Psoas muscle (tissue), 8 donors: ENCODE data around the gene MAMDC4. TPM values are rescaled to one million over a fixed set of nuclear protein-coding genes. Genes with fewer than 3 reads are reported as not detected.

Experiments used
- ATAC-seq, 4 donors: fragments of 200-7000 bp; cut with Tn5 transposase; one replicate each; pipeline ENCODE4 v1.9.1; 2020; ENCODE audit warnings: moderate library complexity in 3 of 4, mild to moderate bottlenecking in 2 of 4
- DNase-seq, 2 donors: peaks; one replicate each; pipeline ENCODE4 v3.0.0-alpha.2; 2020
- H3K27ac ChIP-seq: fragments of 200-600 bp; one replicate; pipeline ENCODE4 v1.8.0; 2022
- H3K27me3 ChIP-seq, 3 donors: fragments of 200-600 bp in 1 of 3; one replicate each; pipeline versions ENCODE4 v1.6.1 to v1.8.0; 2013 to 2022; ENCODE audit warnings: low read length in 2 of 3, mild to moderate bottlenecking in 2 of 3, moderate library complexity in 1 of 3; ENCODE audit not compliant: insufficient read depth in 3 of 3
- H3K36me3 ChIP-seq, 2 donors: fragments of 200-600 bp in 1 of 2; one replicate each; pipeline versions ENCODE4 v1.6.1 to v1.8.0; 2013 to 2022; ENCODE audit warnings: low read depth in 1 of 2, mild to moderate bottlenecking in 1 of 2, moderate library complexity in 1 of 2; ENCODE audit not compliant: insufficient read depth in 1 of 2
- H3K4me1 ChIP-seq: fragments of 200-600 bp; one replicate; pipeline ENCODE4 v1.8.0; 2022
- H3K4me3 ChIP-seq: fragments of 200-600 bp; one replicate; pipeline ENCODE4 v1.8.0; 2022; ENCODE audit warnings: mild to moderate bottlenecking
- H3K9me3 ChIP-seq: fragments of 200-600 bp; one replicate; pipeline ENCODE4 v1.8.0; 2022
- CTCF ChIP-seq: fragments of 200-600 bp; IDR thresholded peaks from one replicate; pipeline ENCODE4 v1.8.0; 2022; ENCODE audit warnings: antibody characterized with exemption
- WGBS, 3 donors: extraction: QIAGEN DNeasy Blood & Tissue Kit; methylation state at CpG; one replicate each; pipeline versions ENCODE4 v1.1.6 to v1.1.7; 2013; 5-methylcytosine and 5-hydroxymethylcytosine counted together
- intact Hi-C, 2 donors: fragments of 100-400 bp; cut with DNase I; formaldehyde crosslinking; loops; one replicate each; pipeline versions ENCODE4 v1.11.0 to v1.14.2; 2022
- polyA plus RNA-seq, 3 donors: library from polyadenylated mRNA; stranded (reverse); fragments of 200-250 nt; gene quantifications; one replicate each; pipeline ENCODE4 v1.2.3, GENCODE V29; 2013
- total RNA-seq, 4 donors: library from RNA; stranded (reverse); fragmentation: NEBNext Ultra II Directional in 2 of 4; extraction: Animal tissue kit (Norgen Biotek cat#: 25700) in 2 of 4; gene quantifications; one replicate each; pipeline versions ENCODE4 v1.2.1 to v1.2.4, GENCODE V29; 2021 to 2023
- donor health status: healthy with polysubstance abuse.
- donor health status: DM: no; HTN: no; CAD: no; lungs with moderate emphysema.
- donor health status: Bipolar disorder and iron deficiency.
- donor health status: healthy.
- donor health status: DM: yes; HTN: yes; CAD: no.
- donor health status: DM: no; HTN: no; CAD: no.
- donor health status: DM: no; HTN: no; CAD: no.
- donor health status: DM: yes; HTN: yes; CAD: no.

MAMDC4 gene
- total and polyA plus RNA-seq, 7 donors: 1.7 to 7.9 (median 2.9) TPM

GRCh38 chr9:136856541-136857141, 4.5 kb downstream of the MAMDC4 start:
- Histone ChIP-seq H3K27ac (no peak overlapping the region), H3K4me3 (no peak overlapping the region), H3K36me3 (peaks cover 0 to 19% of the 10 kb centered on the region in 2 donors), H3K27me3 (no peaks in the 10 kb centered on the region), H3K4me1 (peaks cover 20% of the 10 kb centered on the region), H3K9me3 (no peaks in the 10 kb centered on the region)
- intact Hi-C loops: no loop called here
- no peak for TF ChIP-seq CTCF
- DNase-seq (peak in 1 of 2 donors; percentile 52), ATAC-seq (no peak)
- 76 to 83% (median 81%) methylated on average over 14 of the region's 14 CpGs for WGBS, 3 donors

- DNase-seq: no peak
- intact Hi-C loops: no loop called here
- ATAC-seq: no peak
- no peak for TF ChIP-seq CTCF
- Histone ChIP-seq H3K9me3 (no peaks in the 10 kb centered on the region), H3K4me3 (no peak overlapping the region), H3K27me3 (no peaks in the 10 kb centered on the region), H3K36me3 (peaks cover 0 to 19% of the 10 kb centered on the region in 2 donors), H3K27ac (no peak overlapping the region), H3K4me1 (peaks cover 15% of the 10 kb centered on the region)
- WGBS, 3 donors: 79 to 81% (median 80%) methylated on average over 16 to 19 of the region's 19 CpGs
Measured at GRCh38 chr9:136857166-136857565, 5.0 kb downstream of the MAMDC4 start.

GRCh38 chr9:136857581-136858412, 5.7 kb downstream of the MAMDC4 start:
- WGBS, 3 donors: 82 to 89% (median 85%) methylated on average over 15 to 29 of the region's 29 CpGs
- intact Hi-C loops: no loop called here
- no peaks in the 10 kb centered on the region for H3K9me3 ChIP-seq
- ATAC-seq (peak in 1 of 4 donors; percentile 3), DNase-seq (peak in 1 of 2 donors; percentile 46)
- H3K4me1 ChIP-seq: peaks cover 14% of the 10 kb centered on the region
- H3K4me3 ChIP-seq: no peak overlapping the region
- H3K36me3 ChIP-seq: peaks cover 0 to 26% of the 10 kb centered on the region in 2 donors
- TF ChIP-seq CTCF: no peak
- no peak overlapping the region for H3K27ac ChIP-seq
- no peaks in the 10 kb centered on the region for H3K27me3 ChIP-seq

GRCh38 chr9:136858452-136858843, 6.3 kb downstream of the MAMDC4 start:
- DNase-seq (peak in 1 of 2 donors; percentile 15), ATAC-seq (peak in 1 of 4 donors; percentile 4)
- no peaks in the 10 kb centered on the region for H3K9me3 ChIP-seq
- TF ChIP-seq CTCF: no peak
- H3K27ac ChIP-seq: no peak overlapping the region
- no peak overlapping the region for H3K4me3 ChIP-seq
- peaks cover 18% of the 10 kb centered on the region for H3K4me1 ChIP-seq
- intact Hi-C loops: no loop called here
- H3K36me3 ChIP-seq: peaks cover 3 to 32% of the 10 kb centered on the region in 2 donors
- WGBS, 3 donors: 86 to 97% (median 91%) methylated on average over 14 to 15 of the region's 15 CpGs
- H3K27me3 ChIP-seq: no peaks in the 10 kb centered on the region
